ENCODE measurements around the gene MSGN1. TPM values are rescaled to one million over a fixed set of nuclear protein-coding genes. Genes with fewer than 3 reads are reported as not detected.
A peak's percentile ranks its signal among the peaks of the same experiment; 100 is the strongest.
"Not testable (repeated sequence)": the region's sequence is repeated elsewhere in the genome, so short reads cannot be mapped to it uniquely, and the experiment has no call there.

The MSGN1 gene
- total RNA-seq, 1 donor from 2014 or later = not detected

- H3K4me3 Mint-ChIP-seq (ENCODE audit: low read depth) = no peak overlapping the region
- no peak for DNase-seq (ENCODE audit: low spot score)
- H3K9me3 Mint-ChIP-seq = no peaks in the 10 kb centered on the region
- H3K27me3 Mint-ChIP-seq (ENCODE audit: low read depth) = peaks cover 41% of the 10 kb centered on the region
- no peaks in the 10 kb centered on the region for H3K36me3 Mint-ChIP-seq (ENCODE audit: low read depth)
- intact Hi-C loops (cut with micrococcal nuclease) = no loop called here
- peaks cover 6% of the 10 kb centered on the region for H3K4me1 Mint-ChIP-seq (ENCODE audit: low read depth)
- H3K27ac Mint-ChIP-seq = no peak overlapping the region
Observed at GRCh38 chr2:17813742-17814473, 2.4 kb upstream of the MSGN1 start.

DNA sequence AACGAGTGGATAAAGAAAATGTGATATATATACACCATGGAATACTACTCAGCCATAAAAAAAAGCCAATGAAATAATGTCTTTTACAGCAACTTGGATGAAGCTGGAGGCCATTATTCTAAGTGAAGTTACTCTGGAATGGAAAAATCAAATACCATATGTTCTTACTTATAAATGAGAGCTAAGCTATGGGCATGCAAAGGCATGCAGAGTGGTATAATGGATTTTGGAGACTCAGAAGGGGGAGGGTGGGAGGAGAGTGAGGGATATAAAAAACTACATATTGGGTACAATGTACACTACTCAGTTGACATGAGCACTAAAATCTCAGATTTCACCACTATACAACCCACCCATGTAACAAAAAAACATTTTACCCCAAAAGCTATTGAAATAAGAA is 1.7 kb upstream of the MSGN1 start:
- Mint-ChIP-seq H3K36me3 (ENCODE audit: low read depth) (no peaks in the 10 kb centered on the region), H3K27me3 (ENCODE audit: low read depth) (peaks cover 42% of the 10 kb centered on the region), H3K4me1 (ENCODE audit: low read depth) (peaks cover 6% of the 10 kb centered on the region), H3K9me3 (no peaks in the 10 kb centered on the region), H3K27ac (no peak overlapping the region), H3K4me3 (ENCODE audit: low read depth) (no peak overlapping the region)
- intact Hi-C loops (cut with micrococcal nuclease) = no loop called here
- DNase-seq (ENCODE audit: low spot score) = no peak

DNA sequence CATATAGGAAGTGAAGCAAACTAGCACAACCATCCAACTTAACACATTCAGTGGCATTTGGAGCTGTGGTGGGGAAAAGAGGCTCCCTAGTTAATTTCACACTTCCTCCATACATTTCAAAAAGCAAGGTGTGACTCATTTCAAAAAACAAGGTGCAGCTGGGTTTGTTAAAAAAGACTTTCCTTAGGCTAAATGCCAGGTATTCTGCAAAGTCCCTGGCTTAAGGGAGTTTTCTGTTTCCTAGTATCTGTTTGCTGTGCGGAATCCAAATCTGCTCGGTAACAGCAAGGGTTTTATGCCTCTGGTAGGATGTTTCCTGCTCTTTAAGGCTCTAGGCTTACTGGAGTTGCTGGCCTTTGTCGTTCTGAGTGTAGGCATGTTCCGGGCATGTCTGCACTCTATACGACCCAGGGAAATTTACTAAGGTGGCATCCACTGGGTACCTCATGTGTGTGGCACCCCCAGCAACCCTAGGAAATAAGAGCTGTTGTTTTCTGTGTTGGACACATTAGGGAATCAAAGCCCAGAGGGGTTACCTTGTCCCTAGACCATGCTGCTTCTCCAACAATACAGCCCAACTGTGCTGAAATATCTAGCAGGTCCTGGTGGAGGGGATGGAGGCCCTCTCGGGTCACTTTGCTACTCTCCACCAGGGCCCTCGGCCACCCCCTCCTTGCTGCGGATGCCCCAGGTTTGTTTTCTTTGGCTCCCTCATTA is 634 bp upstream of the MSGN1 start:
- H3K36me3 Mint-ChIP-seq (ENCODE audit: low read depth) = no peaks in the 10 kb centered on the region
- intact Hi-C loops (cut with micrococcal nuclease) = no loop called here
- H3K4me3 Mint-ChIP-seq (ENCODE audit: low read depth) = no peak overlapping the region
- no peak overlapping the region for H3K27ac Mint-ChIP-seq
- H3K27me3 Mint-ChIP-seq (ENCODE audit: low read depth) = peaks cover 38% of the 10 kb centered on the region
- no peak for DNase-seq (ENCODE audit: low spot score)
- H3K9me3 Mint-ChIP-seq = no peaks in the 10 kb centered on the region
- peaks cover 6% of the 10 kb centered on the region for H3K4me1 Mint-ChIP-seq (ENCODE audit: low read depth)

DNA sequence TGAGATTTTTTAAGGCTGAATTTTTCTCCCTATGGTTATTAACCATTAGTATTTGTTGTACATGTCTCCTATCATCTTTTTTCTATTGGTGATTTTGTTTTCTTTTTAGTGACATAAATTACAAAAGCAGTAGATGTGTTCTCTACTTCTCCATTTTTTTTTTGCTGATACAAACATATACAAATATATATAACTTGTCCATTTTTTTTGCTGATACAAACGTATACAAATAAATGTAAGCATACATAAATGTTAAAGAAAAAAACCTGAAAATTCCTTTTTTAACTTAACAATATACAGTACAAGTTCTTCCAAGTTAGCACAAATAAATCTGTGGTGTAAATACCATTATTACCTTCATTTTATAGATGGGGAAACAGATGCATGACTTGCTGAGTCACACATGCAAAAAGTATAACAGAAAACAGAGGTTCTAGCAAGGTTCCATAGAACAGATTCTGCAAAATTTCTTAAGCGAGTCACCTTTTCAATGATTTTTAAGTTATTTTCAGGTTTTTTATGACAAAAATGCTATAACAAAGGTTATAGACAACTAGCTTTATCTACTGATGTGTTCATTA is 2.1 kb downstream of the MSGN1 start:
- intact Hi-C loops (cut with micrococcal nuclease) = no loop called here
- Mint-ChIP-seq H3K9me3 (no peaks in the 10 kb centered on the region), H3K36me3 (ENCODE audit: low read depth) (no peaks in the 10 kb centered on the region), H3K27me3 (ENCODE audit: low read depth) (peaks cover 30% of the 10 kb centered on the region), H3K27ac (no peak overlapping the region), H3K4me1 (ENCODE audit: low read depth) (peaks cover 18% of the 10 kb centered on the region), H3K4me3 (ENCODE audit: low read depth) (no peak overlapping the region)
- no peak for DNase-seq (ENCODE audit: low spot score)

DNA sequence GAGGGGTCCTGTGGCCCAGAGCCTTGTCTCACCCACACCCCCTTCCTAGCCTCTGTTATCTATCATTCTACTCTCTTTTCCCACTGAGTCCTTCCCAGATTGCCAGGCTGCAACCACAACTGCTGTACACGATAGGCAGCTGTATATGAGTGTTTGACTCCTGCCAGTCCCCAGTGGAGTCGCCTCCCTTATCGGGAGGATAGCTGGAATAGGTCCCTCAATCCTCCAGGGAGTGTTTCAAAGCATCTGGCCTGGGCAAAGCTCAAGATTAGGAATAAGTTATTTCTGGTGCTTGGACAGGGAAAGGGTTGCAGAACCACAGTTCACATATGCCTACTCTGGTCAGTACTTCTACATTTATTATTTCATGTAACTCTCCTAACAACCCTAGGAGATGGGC is 4.8 kb downstream of the MSGN1 start:
- no peaks in the 10 kb centered on the region for H3K36me3 Mint-ChIP-seq (ENCODE audit: low read depth)
- H3K27ac Mint-ChIP-seq = no peak overlapping the region
- no peak overlapping the region for H3K4me3 Mint-ChIP-seq (ENCODE audit: low read depth)
- peaks cover 25% of the 10 kb centered on the region for H3K27me3 Mint-ChIP-seq (ENCODE audit: low read depth)
- DNase-seq (ENCODE audit: low spot score) = no peak
- intact Hi-C loops (cut with micrococcal nuclease) = no loop called here
- H3K4me1 Mint-ChIP-seq (ENCODE audit: low read depth) = peaks cover 14% of the 10 kb centered on the region
- no peaks in the 10 kb centered on the region for H3K9me3 Mint-ChIP-seq

DNA sequence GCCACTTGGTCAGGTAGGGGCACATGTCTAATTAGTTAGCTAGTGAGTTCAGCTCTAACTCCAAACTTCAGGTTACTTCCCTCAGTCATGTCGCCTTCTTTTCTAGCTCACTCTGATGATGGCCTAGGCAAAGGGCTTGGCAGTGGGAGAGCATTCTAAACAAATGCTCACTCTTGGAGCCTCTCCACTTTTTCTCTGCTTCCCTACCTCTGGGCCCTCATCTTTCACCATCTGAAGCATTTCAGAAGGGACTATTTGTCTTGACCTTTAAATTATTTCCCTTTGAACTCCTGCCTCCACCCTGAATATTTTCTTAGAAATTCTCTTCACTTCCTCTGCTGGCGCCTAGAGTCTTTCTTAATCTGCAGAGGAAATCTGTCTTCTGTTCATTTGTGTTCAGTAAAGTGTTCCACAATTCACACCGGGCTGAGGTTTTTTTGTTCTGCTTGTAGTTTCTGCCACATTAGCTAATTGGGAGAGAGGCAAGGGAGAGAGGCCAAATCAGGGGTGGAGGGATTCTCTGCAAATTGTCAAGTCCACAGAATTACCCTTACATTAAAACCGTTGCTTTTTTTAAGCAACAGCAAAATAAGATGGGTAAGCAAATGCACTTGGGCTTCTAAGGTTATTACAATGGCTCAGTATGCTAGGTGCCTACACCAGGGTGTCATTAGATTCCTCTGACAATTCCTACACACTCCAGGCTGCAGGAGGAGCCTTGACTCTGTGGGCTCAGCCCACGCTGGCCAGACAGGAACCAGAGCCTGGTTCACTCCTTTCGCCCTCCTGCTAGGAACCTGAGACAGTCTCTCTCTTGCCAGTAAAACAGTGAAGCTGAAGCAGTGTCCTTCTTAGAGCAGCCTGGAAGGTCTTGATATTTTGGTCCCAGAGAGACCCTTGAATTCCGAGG is 5.5 kb downstream of the MSGN1 start:
- intact Hi-C loops (cut with micrococcal nuclease) = no loop called here
- H3K4me3 Mint-ChIP-seq (ENCODE audit: low read depth) = no peak overlapping the region

DNA sequence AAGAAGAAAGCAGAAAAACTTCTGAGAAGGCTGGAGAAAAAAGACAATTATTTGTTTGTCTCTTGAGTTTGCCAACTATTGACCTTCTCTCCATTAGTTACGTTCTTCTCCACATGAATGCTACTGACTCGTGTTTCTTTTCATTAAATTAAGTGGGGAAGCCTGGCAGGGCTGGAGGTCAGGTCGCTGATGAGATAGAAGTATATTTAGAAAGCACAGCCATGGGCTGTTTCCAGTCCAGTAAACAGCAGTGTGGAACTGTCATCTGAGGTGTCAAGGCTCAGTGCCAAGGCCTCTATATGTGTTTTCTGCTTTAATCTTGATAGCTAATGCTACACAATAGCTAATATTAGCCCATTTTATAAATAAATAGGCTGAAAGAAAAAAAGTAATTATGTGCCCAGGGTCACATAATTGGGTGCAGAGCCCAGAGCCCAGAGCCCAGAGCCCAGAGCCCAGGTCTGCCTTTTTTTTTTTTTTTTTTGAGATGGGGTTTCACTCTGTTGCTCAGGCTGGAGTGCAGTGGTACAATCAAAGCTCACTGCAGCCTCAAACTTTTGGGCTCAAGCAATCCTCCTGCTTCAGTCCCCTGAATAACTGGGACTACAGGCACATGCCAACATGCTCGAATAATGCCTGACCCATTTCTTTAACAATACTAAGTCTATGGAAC is 6.3 kb downstream of the MSGN1 start:
- H3K4me3 Mint-ChIP-seq (ENCODE audit: low read depth) = no peak overlapping the region
- intact Hi-C loops (cut with micrococcal nuclease) = no loop called here
- DNase-seq (ENCODE audit: low spot score) = no peak
- no peaks in the 10 kb centered on the region for H3K9me3 Mint-ChIP-seq
- H3K4me1 Mint-ChIP-seq (ENCODE audit: low read depth) = peaks cover 14% of the 10 kb centered on the region
- H3K36me3 Mint-ChIP-seq (ENCODE audit: low read depth) = no peaks in the 10 kb centered on the region
- H3K27me3 Mint-ChIP-seq (ENCODE audit: low read depth) = peaks cover 17% of the 10 kb centered on the region
- H3K27ac Mint-ChIP-seq = no peak overlapping the region

More for the DNA sequence above, 5.5 kb downstream of the MSGN1 start:
- Mint-ChIP-seq H3K9me3 (no peaks in the 10 kb centered on the region), H3K36me3 (ENCODE audit: low read depth) (no peaks in the 10 kb centered on the region), H3K27me3 (ENCODE audit: low read depth) (peaks cover 22% of the 10 kb centered on the region), H3K27ac (peak overlapping the region; percentile 7), H3K4me1 (ENCODE audit: low read depth) (peaks cover 14% of the 10 kb centered on the region)
- DNase-seq (ENCODE audit: low spot score) = no peak

GRCh38 chr2:17823646-17824045 is 7.4 kb downstream of the MSGN1 start:
- intact Hi-C loops (cut with micrococcal nuclease); H3K9me3 Mint-ChIP-seq; H3K27ac Mint-ChIP-seq; DNase-seq (ENCODE audit: low spot score); H3K4me3 Mint-ChIP-seq (ENCODE audit: low read depth); H3K36me3 Mint-ChIP-seq (ENCODE audit: low read depth): not testable (repeated sequence)
- Mint-ChIP-seq H3K4me1 (ENCODE audit: low read depth) (peaks cover 14% of the 10 kb centered on the region), H3K27me3 (ENCODE audit: low read depth) (peaks cover 17% of the 10 kb centered on the region)

DNA sequence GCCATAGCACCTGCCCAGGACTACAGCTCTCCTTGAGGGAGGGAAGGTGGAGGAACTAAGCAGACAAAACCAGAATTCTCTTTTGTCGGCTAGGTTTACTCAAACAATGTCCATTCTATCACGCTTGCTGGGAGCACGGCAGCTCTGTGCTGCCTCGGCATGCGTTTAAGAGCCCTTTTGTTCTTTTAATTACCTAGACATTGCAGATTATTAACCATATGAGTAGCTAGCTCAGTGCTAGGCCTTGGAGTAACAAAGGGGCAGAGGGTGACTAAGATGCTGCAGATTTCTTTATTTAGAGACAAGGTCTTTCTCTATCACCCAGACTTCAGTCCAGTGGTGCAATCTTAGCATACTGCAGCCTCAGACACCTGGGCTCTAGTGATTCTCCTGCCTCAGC is 11.1 kb downstream of the MSGN1 start:
- intact Hi-C loops (cut with micrococcal nuclease) = no loop called here
- Mint-ChIP-seq H3K4me3 (ENCODE audit: low read depth) (no peak overlapping the region), H3K27me3 (ENCODE audit: low read depth) (peaks cover 35% of the 10 kb centered on the region), H3K4me1 (ENCODE audit: low read depth) (peaks cover 4% of the 10 kb centered on the region), H3K36me3 (ENCODE audit: low read depth) (no peaks in the 10 kb centered on the region), H3K9me3 (no peaks in the 10 kb centered on the region), H3K27ac (no peak overlapping the region)
- DNase-seq (ENCODE audit: low spot score) = no peak

- intact Hi-C loops (cut with micrococcal nuclease) = no loop called here
- Mint-ChIP-seq H3K27me3 (ENCODE audit: low read depth) (peaks cover 36% of the 10 kb centered on the region), H3K27ac (no peak overlapping the region), H3K9me3 (no peaks in the 10 kb centered on the region), H3K36me3 (ENCODE audit: low read depth) (no peaks in the 10 kb centered on the region), H3K4me1 (ENCODE audit: low read depth) (peaks cover 2% of the 10 kb centered on the region), H3K4me3 (ENCODE audit: low read depth) (no peak overlapping the region)
- no peak for DNase-seq (ENCODE audit: low spot score)
Observed at GRCh38 chr2:17827785-17828184, 11.5 kb downstream of the MSGN1 start.

DNA sequence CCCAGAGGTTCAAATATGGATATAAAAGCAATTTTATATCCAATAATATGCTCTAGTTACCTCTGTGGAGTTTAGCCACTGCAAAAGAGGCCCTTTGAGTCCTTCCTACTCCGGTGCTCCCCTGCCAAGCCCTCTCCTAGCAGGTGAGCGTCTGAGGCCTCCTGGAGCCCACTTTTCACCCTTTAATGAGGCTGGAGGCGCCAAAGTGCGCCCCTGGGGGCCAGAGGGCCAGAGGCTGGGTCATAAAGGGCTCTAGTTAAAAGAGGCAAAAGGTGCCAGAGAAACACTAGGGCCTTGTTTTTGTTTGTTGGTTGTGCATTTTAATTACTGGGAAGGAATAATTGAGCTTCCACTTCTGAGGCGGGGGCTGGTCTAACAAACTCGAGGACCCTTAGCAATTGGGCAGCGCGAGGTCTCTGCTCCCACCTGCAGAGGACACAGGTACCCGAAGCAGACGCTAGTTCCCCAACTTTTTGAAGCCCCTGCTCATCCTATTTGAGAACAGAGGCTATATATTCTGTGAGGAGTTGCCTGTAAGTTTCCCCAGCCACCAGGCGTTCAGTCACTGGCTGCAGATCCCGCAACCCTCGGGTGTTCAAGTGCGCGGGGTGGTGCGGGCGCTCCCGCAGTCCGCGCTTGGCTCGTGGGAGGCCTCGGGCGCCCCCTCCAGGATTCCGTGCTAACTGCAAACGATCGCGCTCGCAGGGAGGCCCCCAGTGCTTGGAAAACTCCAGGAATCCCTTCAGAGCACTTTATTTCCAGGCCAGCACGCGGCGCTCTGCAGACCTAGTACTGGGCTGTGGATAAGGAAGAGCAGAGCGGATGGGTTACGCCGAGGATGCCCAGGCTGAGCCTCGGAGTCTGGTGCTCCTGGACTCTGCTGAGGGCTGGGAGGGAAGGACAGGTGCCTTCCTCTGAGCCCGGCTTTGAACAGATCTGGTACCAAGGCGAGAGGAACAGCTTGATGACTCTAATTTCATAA is 14.1 kb downstream of the MSGN1 start:
- H3K4me1 Mint-ChIP-seq (ENCODE audit: low read depth) = no peaks in the 10 kb centered on the region
- peaks cover 38% of the 10 kb centered on the region for H3K27me3 Mint-ChIP-seq (ENCODE audit: low read depth)
- DNase-seq (ENCODE audit: low spot score) = peak; percentile 39
- no peak overlapping the region for H3K4me3 Mint-ChIP-seq (ENCODE audit: low read depth)
- H3K36me3 Mint-ChIP-seq (ENCODE audit: low read depth) = no peaks in the 10 kb centered on the region
- H3K9me3 Mint-ChIP-seq = no peaks in the 10 kb centered on the region
- H3K27ac Mint-ChIP-seq = no peak overlapping the region
- intact Hi-C loops (cut with micrococcal nuclease) = loop anchor here (1.0 kb wide), 1 partner anchor 110 kb away; no protein-coding TSS in a partner anchor

Measured in activated T-helper 2 cell treated with anti-CD3 and anti-CD28 coated beads, Interferon-gamma antibody, Interleukin-2, Interleukin-4, amounts not matched to agents 10 μg/mL and 5 μg/mL and 100 μg/mL, durations not matched to agents 14 hours and 24 hours and 36 hours (primary cell).